IMR-90 (cell line): Measurements from ENCODE around the gene NRN1.

Experiments
- BHLHE40 ChIP-seq: fragments of 150-350 bp; IDR thresholded peaks from 2 replicates; pipeline ENCODE4 v1.6.1; 2016; ENCODE audit warnings: mild to moderate bottlenecking, low read depth, low read length
- CTCF ChIP-seq: conservative IDR thresholded peaks from 2 replicates; pipeline ENCODE4 v1.5.1; 2012; ENCODE audit warnings: mild to moderate bottlenecking, low read depth, low read length, improper control_type of control experiment
- POLR2A ChIP-seq: IDR thresholded peaks from 2 replicates; pipeline ENCODE4 v1.6.1; 2012; ENCODE audit warnings: mild to moderate bottlenecking, low read depth, low read length

- TF ChIP-seq CTCF (no peak), POLR2A (no peak), BHLHE40 (no peak)
Observed at GRCh38 chr6:5958921-5959320, 47.8 kb downstream of the NRN1 start.
